HepG2 (cell line): Measurements from ENCODE around the gene GNAI2. TPM values are rescaled to one million over a fixed set of nuclear protein-coding genes. Genes with fewer than 3 reads are reported as not detected.

Experiments used
- ATAC-seq: fragments of 200-7000 bp; cut with Tn5 transposase; 3 replicates; pipeline ENCODE4 v1.9.1; 2020; ENCODE audit warnings: mild to moderate bottlenecking, moderate library complexity
- BruUV-seq: library from RNA; stranded (reverse); fragments of 400-500 nt; replicated peaks from 2 replicates; lab custom pipeline; 2021; lab: Mats Ljungman, UMichigan
- CTCF ChIA-PET: fragments of 300-600 bp; formaldehyde crosslinking; extraction: SDS; loops from one replicate; lab custom pipeline; 2021; ENCODE audit warnings: low total read pairs, inconsistent platforms, low intra/inter-chr PET ratio; lab: Yijun Ruan, JAX
- POLR2A ChIA-PET: fragments of 350-600 bp; sonication (Branson Sonifier 250); formaldehyde crosslinking; loops from one replicate; lab custom pipeline; 2020; ENCODE audit warnings: antibody characterized with exemption, inconsistent platforms; lab: Yijun Ruan, JAX
- DNase-seq: peaks from one replicate; pipeline ENCODE4 v3.0.0-alpha.2; 2015; ENCODE audit warnings: low spot score
- FAIRE-seq: peaks from 3 replicates; lab custom pipeline; 2011; peaks lifted over from hg19 to GRCh38; lab: Jason Lieb, UNC
- H2AFZ ChIP-seq: one replicate; pipeline ENCODE4 v1.6.1; 2011; ENCODE audit warnings: low read length, inconsistent platforms
- H3K27ac ChIP-seq: fragments of 300-600 bp; 3 replicates; pipeline ENCODE4 v1.8.0; 2011; ENCODE audit warnings: mixed run types, mild to moderate bottlenecking, mixed read lengths, low read length, inconsistent platforms; ENCODE audit not compliant: insufficient read depth; ENCODE audit errors: extremely low read length
- H3K27me3 ChIP-seq, 2 experiments: fragments of 200-600 bp in 1 of 2; 2 replicates in 1 of 2; 3 replicates in 1 of 2; pipeline versions ENCODE4 v1.6.0 to v1.8.0; 2011; ENCODE audit warnings: low read length in 2 of 2, mild to moderate bottlenecking in 2 of 2, moderate library complexity in 2 of 2, inconsistent platforms in 1 of 2; ENCODE audit not compliant: insufficient read depth in 2 of 2, control insufficient read depth in 1 of 2
- H3K36me3 ChIP-seq, 2 experiments: fragments of 200-600 bp in 1 of 2; replicated peaks in 1 of 2; 2 replicates in 1 of 2; 3 replicates in 1 of 2; pipeline versions ENCODE4 v1.5.1 to v1.8.0; 2011; ENCODE audit warnings: low read length in 2 of 2, inconsistent platforms in 1 of 2; ENCODE audit not compliant: insufficient read depth in 2 of 2, control insufficient read depth in 1 of 2
- H3K4me1 ChIP-seq: 2 replicates; pipeline ENCODE4 v1.5.1; 2012; ENCODE audit warnings: low read length, inconsistent platforms; ENCODE audit not compliant: insufficient read depth
- H3K4me2 ChIP-seq: 2 replicates; pipeline ENCODE4 v1.6.0; 2011; ENCODE audit warnings: low read depth, low read length, inconsistent platforms
- H3K4me3 ChIP-seq, 3 experiments: fragments of 200-600 bp in 1 of 3; sonication (generic), shearing (Covaris generic) in 1 of 3; replicated peaks in 1 of 3; 2 replicates each; pipeline ENCODE4 v1.5.1; 2011 to 2016; ENCODE audit warnings: low read length in 3 of 3, inconsistent platforms in 2 of 3, low read depth in 2 of 3, mild to moderate bottlenecking in 2 of 3, control low read depth in 1 of 3, mixed read lengths in 1 of 3; ENCODE audit not compliant: insufficient read depth in 1 of 3
- H3K79me2 ChIP-seq: one replicate; pipeline ENCODE4 v1.6.1; 2011; ENCODE audit warnings: low read length, inconsistent platforms; ENCODE audit not compliant: insufficient read depth
- H3K9ac ChIP-seq: 2 replicates; pipeline ENCODE4 v1.6.0; 2011; ENCODE audit warnings: mild to moderate bottlenecking, low read depth, low read length, inconsistent platforms; ENCODE audit not compliant: insufficient read depth
- H3K9me3 ChIP-seq: 2 replicates; pipeline ENCODE4 v1.5.1; 2012; ENCODE audit warnings: mild to moderate bottlenecking, low read length
- H4K20me1 ChIP-seq: 2 replicates; pipeline ENCODE4 v1.6.0; 2011; ENCODE audit warnings: inconsistent platforms, mild to moderate bottlenecking, low read length, moderate library complexity; ENCODE audit not compliant: insufficient read depth
- PAWR ChIP-seq: sonication (generic); formaldehyde crosslinking; IDR thresholded peaks from 2 replicates; pipeline ENCODE4 v1.4.0; 2020; ENCODE audit warnings: missing genetic modification reagents, mild to moderate bottlenecking, borderline replicate concordance
- PCBP1 ChIP-seq: fragments of 200-400 bp; formaldehyde crosslinking; IDR thresholded peaks from 2 replicates; pipeline ENCODE4 v1.6.1; 2017; ENCODE audit warnings: mild to moderate bottlenecking, low read depth, low read length, borderline replicate concordance
- RBFOX2 ChIP-seq: fragments of 200-400 bp; formaldehyde crosslinking; IDR thresholded peaks from 2 replicates; pipeline ENCODE4 v1.6.1; 2017; ENCODE audit warnings: low read depth, mild to moderate bottlenecking, low read length
- ZBTB1 ChIP-seq: sonication (generic); formaldehyde crosslinking; IDR thresholded peaks from 2 replicates; pipeline ENCODE4 v1.4.0; 2020; ENCODE audit warnings: missing genetic modification reagents, borderline replicate concordance
- ZC3H4 ChIP-seq: sonication (generic); formaldehyde crosslinking; IDR thresholded peaks from 2 replicates; pipeline ENCODE4 v1.4.0; 2020; ENCODE audit warnings: missing genetic modification reagents, borderline replicate concordance
- ZNF331 ChIP-seq: sonication (generic); formaldehyde crosslinking; IDR thresholded peaks from 2 replicates; pipeline ENCODE4 v1.4.0; 2020; ENCODE audit warnings: missing genetic modification reagents
- ZSCAN21 ChIP-seq: sonication (generic); formaldehyde crosslinking; IDR thresholded peaks from 2 replicates; pipeline ENCODE4 v1.8.0; 2022; ENCODE audit warnings: mild to moderate bottlenecking, missing genetic modification reagents, moderate library complexity, borderline replicate concordance
- WGBS: methylation state at CpG from one replicate; pipeline ENCODE4 v1.1.6; 2017; ENCODE audit warnings: low lambda C conversion rate; 5-methylcytosine and 5-hydroxymethylcytosine counted together
- in situ Hi-C: cut with HindIII; loops from 2 replicates; pipeline ENCODE4 v1.10.0; 2017; ENCODE audit warnings: low pct_unique_long_range_greater_than_20kb; ENCODE audit not compliant: extremely low pct_ligation_motif_present
- intact Hi-C: fragments of 100-400 bp; cut with micrococcal nuclease; formaldehyde crosslinking; loops from one replicate; pipeline ENCODE4 v1.10.0; 2022; ENCODE audit not compliant: unreplicated experiment
- polyA plus RNA-seq, 8 experiments: library from polyadenylated mRNA; depleted of rRNA in 3 of 8; stranded (reverse) in 7 of 8; unstranded in 1 of 8; fragments of >200 nt; fragmentation: Illumina TruSeq in 4 of 8; extraction: Trizol in 4 of 8; gene quantifications; 2 replicates each; pipeline versions ENCODE4 v1.2.1 to v1.2.3, GENCODE V29; 2011 to 2016; ENCODE audit warnings: low read depth in 4 of 8, missing spikeins in 1 of 8, mixed read lengths in 1 of 8; ENCODE audit not compliant: insufficient read depth in 1 of 8
- total RNA-seq, 5 experiments: library from RNA; depleted of rRNA; stranded (reverse); fragments of >200 nt; fragmentation: Illumina TruSeq; extraction: Trizol; gene quantifications; 2 replicates each; pipeline ENCODE4 v1.2.3, GENCODE V29; 2016; ENCODE audit warnings: low read depth in 1 of 5
- TF ChIP-seq, protein P1 (sequence below): sonication (generic); formaldehyde crosslinking; IDR thresholded peaks from 2 replicates; pipeline ENCODE4 v1.8.0; 2022; ENCODE audit warnings: missing genetic modification reagents, mild to moderate bottlenecking, inconsistent platforms, borderline replicate concordance
- TF ChIP-seq, protein P2 (sequence below), 2 experiments: sonication (generic) in 1 of 2; formaldehyde crosslinking in 1 of 2; IDR thresholded peaks; 2 replicates each; pipeline versions ENCODE4 v1.6.1 to v1.9.0; 2014 to 2022; ENCODE audit warnings: antibody characterized with exemption in 1 of 2, borderline replicate concordance in 1 of 2, inconsistent platforms in 1 of 2, low read depth in 1 of 2, missing genetic modification reagents in 1 of 2

GNAI2 gene
- total and polyA plus RNA-seq, 2 of the 13 experiments (the other 11 are each of a cell fraction or from before 2014, with no cell fraction given): 51.1 to 66.2 TPM

DNA sequence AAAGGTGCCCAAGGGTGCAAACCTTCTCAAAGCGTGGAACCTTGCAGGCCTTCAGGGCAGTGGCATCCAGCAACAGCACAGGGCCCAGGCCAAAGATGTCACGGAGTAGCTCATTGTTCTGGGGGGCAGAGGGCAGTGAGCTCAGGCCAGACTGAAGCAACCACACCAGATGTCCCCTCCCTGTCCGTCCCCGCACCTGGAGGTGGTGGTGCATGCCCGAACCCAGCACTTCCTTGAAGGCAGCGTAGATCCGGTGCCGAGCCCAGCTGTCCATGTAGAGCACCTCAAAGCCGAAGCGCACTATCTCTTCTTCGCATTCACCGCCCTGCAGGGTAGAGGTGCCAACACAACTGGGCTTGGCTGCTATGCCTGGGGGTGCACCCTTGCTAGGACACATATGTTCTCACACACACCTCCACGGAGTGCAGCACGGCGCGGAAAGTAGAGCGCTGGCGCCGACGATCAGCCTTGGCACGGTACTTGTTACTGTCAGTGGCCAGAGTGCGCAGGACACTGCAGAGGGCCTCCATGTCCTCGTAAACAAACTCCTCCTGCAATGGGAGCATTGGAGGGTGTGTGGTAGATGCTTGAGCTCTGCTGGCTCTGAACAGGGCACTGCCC lies 52.5 kb downstream of the GNAI2 start:
- Histone ChIP-seq H3K27ac (no peak overlapping the region), H3K4me3 (no peak overlapping the region), H3K9ac (no peak overlapping the region)
- ATAC-seq: no peak
- in situ Hi-C loops: no loop called here
- no TSS peak for BruUV-seq
- POLR2A ChIA-PET: interaction anchor here (1.1 kb wide), 1 partner anchor 9 kb away, joined by 3 read pairs; no protein-coding TSS in a partner anchor
- TF ChIP-seq ZSCAN21 (no peak), PCBP1 (no peak), ZBTB1 (CRISPR knock-in tag) (no peak), PAWR (CRISPR knock-in tag) (no peak)
- TF ChIP-seq, all 625 proteins: peak for 0
- Histone ChIP-seq H2AFZ (no peak overlapping the region), H3K4me1 (peaks cover 23% of the 10 kb centered on the region), H3K27me3 (no peaks in the 10 kb centered on the region), H3K4me2 (no peak overlapping the region), H3K9me3 (no peaks in the 10 kb centered on the region), H3K36me3 (peaks cover 22 to 40% of the 10 kb centered on the region in 2 experiments), H4K20me1 (no peaks in the 10 kb centered on the region), H3K79me2 (peaks cover 15% of the 10 kb centered on the region)
- CTCF ChIA-PET: no interaction called here
- DNase-seq (no peak), FAIRE-seq (no peak)
- intact Hi-C loops: no loop called here
- WGBS: 98% methylated on average over 17 of the region's 23 CpGs

DNA sequence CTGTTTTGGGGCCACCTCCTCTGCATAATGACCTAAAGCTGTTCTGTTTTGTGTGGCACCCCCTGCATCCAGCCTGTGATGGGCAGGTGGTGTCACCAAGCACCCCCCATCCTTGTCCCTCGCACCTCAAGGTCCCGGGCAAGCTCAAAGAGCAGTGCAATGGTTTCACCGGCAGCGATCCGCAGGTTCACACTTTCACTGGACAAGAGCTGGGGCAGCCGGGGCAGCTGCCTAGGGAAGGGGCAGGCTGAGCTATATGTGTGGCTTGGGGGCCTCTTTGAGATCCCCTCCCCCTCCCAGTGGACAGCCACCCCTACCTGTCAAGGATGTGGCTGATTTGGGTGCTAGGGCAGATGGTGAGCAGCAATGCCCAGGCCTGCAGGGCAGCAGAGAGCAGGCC lies 53.1 kb downstream of the GNAI2 start:
- Histone ChIP-seq H3K4me3 (no peak overlapping the region), H3K27ac (no peak overlapping the region), H3K9ac (no peak overlapping the region), H2AFZ (no peak overlapping the region), H3K27me3 (no peaks in the 10 kb centered on the region), H4K20me1 (no peaks in the 10 kb centered on the region), H3K4me1 (peaks cover 28% of the 10 kb centered on the region), H3K36me3 (peaks cover 22 to 40% of the 10 kb centered on the region in 2 experiments), H3K79me2 (peaks cover 15% of the 10 kb centered on the region), H3K9me3 (no peaks in the 10 kb centered on the region), H3K4me2 (no peak overlapping the region)
- intact Hi-C loops: no loop called here
- WGBS: 96% methylated on average over 6 of the region's 6 CpGs
- no peak for DNase-seq
- BruUV-seq: no TSS peak
- ATAC-seq: no peak
- CTCF ChIA-PET: no interaction called here
- FAIRE-seq: no peak
- POLR2A ChIA-PET: interaction anchor here (0.8 kb wide), 1 partner anchor 10 kb away, joined by 3 read pairs; the partner anchor contains the start of genes HYAL3 and NAA80
- in situ Hi-C loops: no loop called here
- TF ChIP-seq, protein P1, sequence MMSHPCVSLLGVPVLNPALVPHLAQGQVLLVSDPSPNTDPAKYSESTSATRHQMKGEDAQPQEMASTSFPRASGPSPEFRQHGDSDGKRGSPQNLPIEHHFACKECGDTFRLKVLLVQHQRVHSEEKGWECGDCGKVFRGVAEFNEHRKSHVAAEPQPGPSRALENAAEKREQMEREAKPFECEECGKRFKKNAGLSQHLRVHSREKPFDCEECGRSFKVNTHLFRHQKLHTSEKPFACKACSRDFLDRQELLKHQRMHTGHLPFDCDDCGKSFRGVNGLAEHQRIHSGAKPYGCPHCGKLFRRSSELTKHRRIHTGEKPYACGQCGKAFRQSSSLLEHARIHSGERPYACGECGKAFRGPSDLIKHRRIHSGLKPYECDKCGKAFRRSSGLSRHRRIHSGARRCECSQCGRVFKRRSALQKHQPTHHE (CRISPR knock-in tag): no peak
- TF ChIP-seq RBFOX2: no peak
- TF ChIP-seq, protein P2, sequence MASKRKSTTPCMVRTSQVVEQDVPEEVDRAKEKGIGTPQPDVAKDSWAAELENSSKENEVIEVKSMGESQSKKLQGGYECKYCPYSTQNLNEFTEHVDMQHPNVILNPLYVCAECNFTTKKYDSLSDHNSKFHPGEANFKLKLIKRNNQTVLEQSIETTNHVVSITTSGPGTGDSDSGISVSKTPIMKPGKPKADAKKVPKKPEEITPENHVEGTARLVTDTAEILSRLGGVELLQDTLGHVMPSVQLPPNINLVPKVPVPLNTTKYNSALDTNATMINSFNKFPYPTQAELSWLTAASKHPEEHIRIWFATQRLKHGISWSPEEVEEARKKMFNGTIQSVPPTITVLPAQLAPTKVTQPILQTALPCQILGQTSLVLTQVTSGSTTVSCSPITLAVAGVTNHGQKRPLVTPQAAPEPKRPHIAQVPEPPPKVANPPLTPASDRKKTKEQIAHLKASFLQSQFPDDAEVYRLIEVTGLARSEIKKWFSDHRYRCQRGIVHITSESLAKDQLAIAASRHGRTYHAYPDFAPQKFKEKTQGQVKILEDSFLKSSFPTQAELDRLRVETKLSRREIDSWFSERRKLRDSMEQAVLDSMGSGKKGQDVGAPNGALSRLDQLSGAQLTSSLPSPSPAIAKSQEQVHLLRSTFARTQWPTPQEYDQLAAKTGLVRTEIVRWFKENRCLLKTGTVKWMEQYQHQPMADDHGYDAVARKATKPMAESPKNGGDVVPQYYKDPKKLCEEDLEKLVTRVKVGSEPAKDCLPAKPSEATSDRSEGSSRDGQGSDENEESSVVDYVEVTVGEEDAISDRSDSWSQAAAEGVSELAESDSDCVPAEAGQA (IDR thresholded peaks at IDR 0.05; ENCODE audit: low read depth): no peak
- TF ChIP-seq, protein P2 (CRISPR knock-in tag; IDR thresholded peaks at IDR 0.05; ENCODE audit: borderline replicate concordance): no peak
- no peak for TF ChIP-seq ZC3H4
- TF ChIP-seq ZNF331: no peak
